Measurements from ENCODE around the gene YES1. TPM values are rescaled to one million over a fixed set of nuclear protein-coding genes. Genes with fewer than 3 reads are reported as not detected.
"Not testable (repeated sequence)": the region's sequence is repeated elsewhere in the genome, so short reads cannot be mapped to it uniquely, and the experiment has no call there.

YES1 gene
- total RNA-seq, 1 donor from 2014 or later, result 209 TPM

DNA sequence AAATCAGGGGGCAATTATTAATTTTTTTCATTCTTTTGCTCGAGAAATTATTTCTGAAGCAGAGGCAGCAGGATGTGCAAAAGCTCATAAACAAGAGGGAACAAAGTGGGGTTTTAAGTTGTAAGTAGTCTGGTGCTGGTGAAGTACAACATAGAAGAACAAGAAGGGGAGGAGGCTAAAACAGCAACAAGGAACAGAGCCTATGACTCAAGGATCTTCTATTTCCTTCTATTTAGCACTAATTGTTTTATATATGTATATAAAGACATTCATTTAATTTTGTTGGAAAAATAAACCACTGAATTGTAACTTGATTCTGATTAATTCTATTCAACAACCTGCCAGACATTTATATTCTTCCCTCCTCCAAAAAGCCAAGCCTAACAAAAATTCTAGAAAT lies 35.0 kb downstream of the YES1 start:
- Histone ChIP-seq H3K9me3 (ENCODE audit: low read depth) (no peaks in the 10 kb centered on the region), H3K4me3 (no peak overlapping the region), H4K20me1 (ENCODE audit: low read depth) (peaks cover 92% of the 10 kb centered on the region), H3K27me3 (no peaks in the 10 kb centered on the region), H3K79me2 (ENCODE audit: low read depth) (peaks cover 100% of the 10 kb centered on the region), H3K9ac (no peak overlapping the region), H3K36me3 (no peaks in the 10 kb centered on the region), H3K27ac (no peak overlapping the region), H3F3A (ENCODE audit: low read depth) (no peaks in the 10 kb centered on the region), H2AFZ (replicated peaks) (no peak overlapping the region), H3K4me2 (no peak overlapping the region), H3K4me1 (peaks cover 6% of the 10 kb centered on the region)
- TF ChIP-seq, protein P1, sequence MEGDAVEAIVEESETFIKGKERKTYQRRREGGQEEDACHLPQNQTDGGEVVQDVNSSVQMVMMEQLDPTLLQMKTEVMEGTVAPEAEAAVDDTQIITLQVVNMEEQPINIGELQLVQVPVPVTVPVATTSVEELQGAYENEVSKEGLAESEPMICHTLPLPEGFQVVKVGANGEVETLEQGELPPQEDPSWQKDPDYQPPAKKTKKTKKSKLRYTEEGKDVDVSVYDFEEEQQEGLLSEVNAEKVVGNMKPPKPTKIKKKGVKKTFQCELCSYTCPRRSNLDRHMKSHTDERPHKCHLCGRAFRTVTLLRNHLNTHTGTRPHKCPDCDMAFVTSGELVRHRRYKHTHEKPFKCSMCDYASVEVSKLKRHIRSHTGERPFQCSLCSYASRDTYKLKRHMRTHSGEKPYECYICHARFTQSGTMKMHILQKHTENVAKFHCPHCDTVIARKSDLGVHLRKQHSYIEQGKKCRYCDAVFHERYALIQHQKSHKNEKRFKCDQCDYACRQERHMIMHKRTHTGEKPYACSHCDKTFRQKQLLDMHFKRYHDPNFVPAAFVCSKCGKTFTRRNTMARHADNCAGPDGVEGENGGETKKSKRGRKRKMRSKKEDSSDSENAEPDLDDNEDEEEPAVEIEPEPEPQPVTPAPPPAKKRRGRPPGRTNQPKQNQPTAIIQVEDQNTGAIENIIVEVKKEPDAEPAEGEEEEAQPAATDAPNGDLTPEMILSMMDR (IDR thresholded peaks at IDR 0.05), result no peak
- TF ChIP-seq EZH2phosphoT487 (IDR thresholded peaks at IDR 0.05) (no peak), EZH2 (IDR thresholded peaks at IDR 0.05) (no peak)
- Mint-ChIP-seq H3K4me3 (no peak overlapping the region), H3K9me3 (no peaks in the 10 kb centered on the region), H3K27ac (no peak overlapping the region), H3K36me3 (peaks cover 9% of the 10 kb centered on the region), H3K27me3 (ENCODE audit: insufficient read depth, low read depth) (peaks cover 3% of the 10 kb centered on the region), H3K4me1 (peaks cover 2% of the 10 kb centered on the region)
- DNase-seq (ENCODE audit: low spot score), result no peak

DNA sequence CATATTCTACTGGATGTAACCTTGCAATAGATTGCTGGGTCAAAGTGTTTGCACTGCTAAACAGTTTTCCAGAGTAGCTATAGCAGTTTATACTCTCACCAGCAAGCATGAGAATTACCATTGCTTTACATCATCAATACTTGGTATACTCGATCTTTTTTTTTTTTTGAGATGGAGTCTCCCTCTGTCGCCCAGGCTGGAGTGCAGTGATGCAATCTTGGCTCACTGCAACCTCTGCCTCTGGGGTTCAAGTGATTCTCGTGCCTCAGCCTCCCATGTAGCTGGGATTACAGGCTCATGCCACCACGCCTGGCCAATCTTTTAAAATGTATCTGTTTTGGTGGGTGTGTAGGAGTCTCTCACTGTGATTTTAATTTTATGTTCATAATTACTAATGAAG lies 36.0 kb downstream of the YES1 start:
- peaks cover 12% of the 10 kb centered on the region for H3K36me3 Mint-ChIP-seq
- H3K9ac ChIP-seq; H3K4me2 ChIP-seq; H3K36me3 ChIP-seq; H3K9me3 ChIP-seq (ENCODE audit: low read depth); H3F3A ChIP-seq (ENCODE audit: low read depth); H3K4me3 Mint-ChIP-seq; H2AFZ ChIP-seq (replicated peaks); H3K4me3 ChIP-seq; H3K4me1 Mint-ChIP-seq; H3K9me3 Mint-ChIP-seq; H3K4me1 ChIP-seq; H3K27me3 Mint-ChIP-seq (ENCODE audit: insufficient read depth, low read depth); H3K27me3 ChIP-seq; DNase-seq (ENCODE audit: low spot score); H3K27ac ChIP-seq; H3K27ac Mint-ChIP-seq: not testable (repeated sequence)
- Histone ChIP-seq H3K79me2 (ENCODE audit: low read depth) (peaks cover 98% of the 10 kb centered on the region), H4K20me1 (ENCODE audit: low read depth) (peaks cover 91% of the 10 kb centered on the region)

DNA sequence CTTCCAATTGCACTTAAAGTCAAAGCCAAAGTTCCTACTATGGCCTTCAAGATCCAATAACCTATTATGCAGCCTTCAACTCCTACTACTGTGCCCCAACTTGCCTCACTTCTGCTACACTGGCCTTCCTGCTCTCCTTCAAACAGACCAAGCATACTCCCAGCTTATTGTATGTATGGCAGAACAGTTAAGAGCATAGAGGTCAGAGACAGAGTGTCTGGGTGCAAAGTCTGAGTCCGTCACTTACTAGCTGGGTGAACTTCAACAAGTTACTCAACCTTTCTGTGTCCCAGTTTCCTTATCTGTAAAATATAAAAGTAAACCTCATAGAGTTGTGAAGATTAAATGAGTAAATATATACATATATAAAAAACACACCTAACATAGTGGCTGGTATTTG lies 37.2 kb downstream of the YES1 start:
- no peak overlapping the region for H3K4me2 ChIP-seq
- TF ChIP-seq, protein P1 (IDR thresholded peaks at IDR 0.05), result no peak
- TF ChIP-seq EZH2phosphoT487 (IDR thresholded peaks at IDR 0.05) (no peak), EZH2 (IDR thresholded peaks at IDR 0.05) (no peak)
- peaks cover 96% of the 10 kb centered on the region for H3K79me2 ChIP-seq (ENCODE audit: low read depth)

DNA sequence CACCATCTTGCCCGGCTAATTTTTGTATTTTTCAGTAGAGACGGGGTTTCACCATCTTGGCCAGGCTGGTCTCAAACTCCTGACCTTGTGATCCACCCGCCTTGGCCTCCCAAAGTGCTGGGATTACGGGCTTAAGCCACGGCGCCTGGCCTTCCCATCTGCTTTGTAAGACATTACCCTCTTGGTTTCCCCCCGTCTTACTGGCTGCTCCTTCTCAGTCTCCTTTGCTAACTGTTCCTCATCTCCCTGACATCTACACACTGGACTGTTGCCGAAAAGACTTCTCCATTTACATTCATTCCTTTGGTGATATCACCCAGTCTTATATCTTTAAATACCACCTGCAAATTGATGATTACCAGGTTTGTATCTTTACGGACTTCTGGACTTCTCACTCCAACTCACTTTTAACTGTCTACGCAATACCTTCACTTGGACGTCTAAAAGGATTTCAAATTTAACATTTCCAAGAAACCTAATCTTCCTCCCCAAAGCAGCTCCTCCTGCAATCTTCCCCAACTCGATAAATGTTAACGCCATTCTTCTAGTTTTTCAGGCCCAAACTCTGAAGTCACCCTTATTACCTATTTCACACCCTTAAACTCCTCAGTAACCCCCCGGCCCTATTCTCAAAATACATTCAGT lies 37.9 kb downstream of the YES1 start:
- H3K4me3 Mint-ChIP-seq, result no peak overlapping the region
- H3K4me1 Mint-ChIP-seq, result no peaks in the 10 kb centered on the region
- Histone ChIP-seq H3K27me3 (no peaks in the 10 kb centered on the region), H3K27ac (no peak overlapping the region), H3K9ac (no peak overlapping the region), H4K20me1 (ENCODE audit: low read depth) (peaks cover 81% of the 10 kb centered on the region), H3K4me1 (peaks cover 6% of the 10 kb centered on the region), H2AFZ (replicated peaks) (no peak overlapping the region), H3K4me3 (no peak overlapping the region), H3K9me3 (ENCODE audit: low read depth) (no peaks in the 10 kb centered on the region), H3F3A (ENCODE audit: low read depth) (no peaks in the 10 kb centered on the region), H3K36me3 (no peaks in the 10 kb centered on the region), H3K79me2 (ENCODE audit: low read depth) (peaks cover 96% of the 10 kb centered on the region), H3K4me2 (no peak overlapping the region)
- H3K27me3 Mint-ChIP-seq (ENCODE audit: insufficient read depth, low read depth), result no peaks in the 10 kb centered on the region
- H3K9me3 Mint-ChIP-seq, result no peaks in the 10 kb centered on the region
- H3K36me3 Mint-ChIP-seq, result peaks cover 12% of the 10 kb centered on the region
- DNase-seq (ENCODE audit: low spot score), result no peak
- H3K27ac Mint-ChIP-seq, result no peak overlapping the region
- TF ChIP-seq, protein P1 (IDR thresholded peaks at IDR 0.05), result no peak
- TF ChIP-seq EZH2 (IDR thresholded peaks at IDR 0.05), result no peak
- TF ChIP-seq EZH2phosphoT487 (IDR thresholded peaks at IDR 0.05), result no peak

More for the DNA sequence above, 37.2 kb downstream of the YES1 start:
- Histone ChIP-seq H3K4me1 (peaks cover 6% of the 10 kb centered on the region), H3K27me3 (no peaks in the 10 kb centered on the region), H3K36me3 (no peaks in the 10 kb centered on the region), H3K4me3 (no peak overlapping the region), H3F3A (ENCODE audit: low read depth) (no peaks in the 10 kb centered on the region), H4K20me1 (ENCODE audit: low read depth) (peaks cover 88% of the 10 kb centered on the region), H2AFZ (replicated peaks) (no peak overlapping the region), H3K9me3 (ENCODE audit: low read depth) (no peaks in the 10 kb centered on the region), H3K27ac (no peak overlapping the region), H3K9ac (no peak overlapping the region)
- Mint-ChIP-seq H3K27ac (no peak overlapping the region), H3K36me3 (peaks cover 12% of the 10 kb centered on the region), H3K9me3 (no peaks in the 10 kb centered on the region), H3K27me3 (ENCODE audit: insufficient read depth, low read depth) (no peaks in the 10 kb centered on the region), H3K4me3 (no peak overlapping the region), H3K4me1 (peaks cover 2% of the 10 kb centered on the region)
- no peak for DNase-seq (ENCODE audit: low spot score)
